ENCODE measurements around the gene WASF1. TPM values are rescaled to one million over a fixed set of nuclear protein-coding genes. Genes with fewer than 3 reads are reported as not detected.
A peak's percentile ranks its signal among the peaks of the same experiment; 100 is the strongest.

Gene WASF1
- total RNA-seq, 1 experiment from 2014 or later: 3.0 TPM

DNA sequence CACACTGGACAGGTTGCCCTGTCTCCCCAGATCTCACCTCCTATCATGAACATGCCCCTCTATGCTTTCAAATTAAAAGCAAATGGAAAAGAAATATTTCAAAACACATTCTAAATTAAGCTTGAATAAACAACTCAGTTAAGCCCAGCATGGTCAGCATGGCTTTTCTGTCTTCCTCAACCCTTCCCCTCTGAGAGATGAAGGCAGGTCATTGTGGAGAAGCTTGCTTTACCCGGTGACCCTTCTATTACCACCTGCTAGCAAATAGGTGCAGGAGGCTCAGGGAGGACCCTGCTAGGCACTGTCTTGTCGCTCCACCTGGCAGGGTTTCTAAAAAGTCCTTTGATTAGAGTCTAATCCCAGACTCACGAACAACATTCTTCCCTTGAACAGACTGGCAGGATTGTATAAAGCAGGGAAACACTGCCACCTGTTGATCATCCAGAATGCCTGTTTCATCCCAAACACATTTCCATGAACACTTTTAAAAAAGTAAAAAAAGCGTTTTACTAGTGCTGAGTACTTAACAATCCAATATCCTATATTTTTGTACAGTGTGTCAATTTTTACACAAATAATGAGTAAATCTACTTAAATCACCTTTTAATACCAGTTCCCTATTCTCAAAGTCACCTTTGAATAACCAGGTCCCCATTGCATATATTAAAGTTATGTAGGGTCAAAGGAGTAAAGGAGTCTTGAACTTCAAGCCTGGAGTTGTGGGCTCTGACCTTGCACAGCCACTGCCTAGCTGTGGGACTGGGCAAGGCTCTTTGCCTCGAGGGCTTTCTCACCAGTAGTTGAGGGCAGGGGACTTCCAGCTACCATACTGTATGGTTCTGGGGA is 125.9 kb downstream of the WASF1 start:
- no peak for TF ChIP-seq EZH2 (IDR thresholded peaks at IDR 0.05; ENCODE audit: low read length, unreplicated experiment)
- TF ChIP-seq, protein P1, sequence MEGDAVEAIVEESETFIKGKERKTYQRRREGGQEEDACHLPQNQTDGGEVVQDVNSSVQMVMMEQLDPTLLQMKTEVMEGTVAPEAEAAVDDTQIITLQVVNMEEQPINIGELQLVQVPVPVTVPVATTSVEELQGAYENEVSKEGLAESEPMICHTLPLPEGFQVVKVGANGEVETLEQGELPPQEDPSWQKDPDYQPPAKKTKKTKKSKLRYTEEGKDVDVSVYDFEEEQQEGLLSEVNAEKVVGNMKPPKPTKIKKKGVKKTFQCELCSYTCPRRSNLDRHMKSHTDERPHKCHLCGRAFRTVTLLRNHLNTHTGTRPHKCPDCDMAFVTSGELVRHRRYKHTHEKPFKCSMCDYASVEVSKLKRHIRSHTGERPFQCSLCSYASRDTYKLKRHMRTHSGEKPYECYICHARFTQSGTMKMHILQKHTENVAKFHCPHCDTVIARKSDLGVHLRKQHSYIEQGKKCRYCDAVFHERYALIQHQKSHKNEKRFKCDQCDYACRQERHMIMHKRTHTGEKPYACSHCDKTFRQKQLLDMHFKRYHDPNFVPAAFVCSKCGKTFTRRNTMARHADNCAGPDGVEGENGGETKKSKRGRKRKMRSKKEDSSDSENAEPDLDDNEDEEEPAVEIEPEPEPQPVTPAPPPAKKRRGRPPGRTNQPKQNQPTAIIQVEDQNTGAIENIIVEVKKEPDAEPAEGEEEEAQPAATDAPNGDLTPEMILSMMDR (conservative IDR thresholded peaks at IDR 0.05; ENCODE audit: low read depth, low read length): peak; percentile 76
- no peaks in the 10 kb centered on the region for H3K36me3 ChIP-seq (ENCODE audit: low read depth, low read length)
- H3K79me2 ChIP-seq (ENCODE audit: low read length): no peaks in the 10 kb centered on the region
- H3K9me2 ChIP-seq (replicated peaks; ENCODE audit: low read length): no peaks in the 10 kb centered on the region
- H3K27ac ChIP-seq (ENCODE audit: low read length): no peak overlapping the region
- H3K4me1 ChIP-seq (ENCODE audit: insufficient read depth, low read length): no peaks in the 10 kb centered on the region
- POLR2A ChIA-PET (ENCODE audit: unreplicated experiment): no interaction called here
- peak overlapping the region; percentile 30; the same call in 1 of the 2 replicates for H3K4me2 ChIP-seq (ENCODE audit: low read length)
- no peaks in the 10 kb centered on the region for H4K20me1 ChIP-seq (ENCODE audit: low read length)
- H3F3A ChIP-seq (ENCODE audit: low read length, unreplicated experiment): no peaks in the 10 kb centered on the region
- H3K9me3 ChIP-seq (ENCODE audit: low read length): no peaks in the 10 kb centered on the region
- H3K27me3 ChIP-seq (ENCODE audit: low read length): peaks cover 16% of the 10 kb centered on the region; the same call in 1 of the 2 replicates
- H3K4me3 ChIP-seq (ENCODE audit: low read length): no peak overlapping the region
- intact Hi-C loops (cut with micrococcal nuclease): loop anchor here (1.0 kb wide), 2 partner anchors 348 to 526 kb away; no protein-coding TSS in a partner anchor
- DNase-seq: peak; percentile 46
- H3K9ac ChIP-seq (ENCODE audit: low read length): no peak overlapping the region
- H2AFZ ChIP-seq (ENCODE audit: low read length): peak overlapping the region; percentile 41; the same call in 1 of the 2 replicates
- peak; percentile 79 for ATAC-seq
- CTCF ChIA-PET: interaction anchor here (0.5 to 0.8 kb wide), 3 partner anchors 14 to 26 kb away, joined by 3 to 9 read pairs (median 4); no protein-coding TSS in a partner anchor
- no TSS peak for BruUV-seq (replicated peaks)

DNA sequence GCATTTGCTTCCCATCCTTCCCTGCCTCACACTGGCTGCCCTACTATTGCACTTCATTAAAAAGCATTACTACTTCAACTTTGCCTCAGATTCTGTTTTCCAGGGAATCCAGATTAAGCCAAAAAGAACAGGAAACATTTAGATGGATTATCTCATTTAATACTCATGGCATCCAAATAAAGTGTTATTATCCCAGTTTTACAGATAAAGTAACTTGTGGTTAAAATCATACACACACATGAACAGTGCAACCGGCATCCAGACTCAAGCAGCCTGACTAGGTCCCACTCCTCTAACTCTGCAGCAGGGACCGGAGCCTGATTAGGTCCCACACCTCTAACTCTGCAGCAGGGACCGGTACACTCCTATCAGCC is 129.0 kb downstream of the WASF1 start:
- Histone ChIP-seq H3K9me3 (ENCODE audit: low read length) (no peaks in the 10 kb centered on the region), H3K4me3 (ENCODE audit: low read length) (no peak overlapping the region), H3K27ac (ENCODE audit: low read length) (no peak overlapping the region), H3K79me2 (ENCODE audit: low read length) (no peaks in the 10 kb centered on the region), H3K9ac (ENCODE audit: low read length) (no peak overlapping the region), H4K20me1 (ENCODE audit: low read length) (no peaks in the 10 kb centered on the region), H3K4me2 (ENCODE audit: low read length) (no peak overlapping the region), H3K9me2 (replicated peaks; ENCODE audit: low read length) (no peaks in the 10 kb centered on the region), H3K27me3 (ENCODE audit: low read length) (peaks cover 10% of the 10 kb centered on the region; the same call in 1 of the 2 replicates), H3F3A (ENCODE audit: low read length, unreplicated experiment) (no peaks in the 10 kb centered on the region), H2AFZ (ENCODE audit: low read length) (no peak overlapping the region), H3K4me1 (ENCODE audit: insufficient read depth, low read length) (no peaks in the 10 kb centered on the region), H3K36me3 (ENCODE audit: low read depth, low read length) (no peaks in the 10 kb centered on the region)
- TF ChIP-seq EZH2phosphoT487 (IDR thresholded peaks at IDR 0.05; ENCODE audit: borderline replicate concordance, low read length) (no peak), EZH2 (IDR thresholded peaks at IDR 0.05; ENCODE audit: low read length, unreplicated experiment) (no peak)
- TF ChIP-seq, protein P1 (conservative IDR thresholded peaks at IDR 0.05; ENCODE audit: low read depth, low read length): no peak
- BruUV-seq (replicated peaks): no TSS peak
- ATAC-seq (no peak), DNase-seq (no peak)
- POLR2A ChIA-PET (ENCODE audit: unreplicated experiment): no interaction called here
- intact Hi-C loops (cut with micrococcal nuclease): no loop called here
- CTCF ChIA-PET: no interaction called here

Other genes starting within 250 kb of the WASF1 start
- not detected in 2 replicates for gene GPR6, start 201.4 kb downstream of the WASF1 start, total RNA-seq (2014; rRNA removed)
- 7.4 and 8.9 TPM in 2 replicates for gene CDC40, start 757 bp upstream of the WASF1 start, total RNA-seq (2014; rRNA removed)
- gene METTL24, start 178.7 kb upstream of the WASF1 start, total RNA-seq (2014; rRNA removed): not detected in 2 replicates
- gene DDO, start 235.9 kb upstream of the WASF1 start, total RNA-seq (2014; rRNA removed): not detected in 2 replicates

All from PC-3 (cell line).